RCC 7860 (cell line): ENCODE results near the gene NBEAL1.
"Not testable (repeated sequence)": the region's sequence is repeated elsewhere in the genome, so short reads cannot be mapped to it uniquely, and the experiment has no call there.

Experiments
- DNase-seq: peaks from one replicate; pipeline ENCODE4 v3.0.0-alpha.2; 2015; ENCODE audit warnings: low spot score
- FAIRE-seq: peaks from 2 replicates; lab custom pipeline; 2012; peaks lifted over from hg19 to GRCh38; lab: Jason Lieb, UNC

NBEAL1 gene

DNA sequence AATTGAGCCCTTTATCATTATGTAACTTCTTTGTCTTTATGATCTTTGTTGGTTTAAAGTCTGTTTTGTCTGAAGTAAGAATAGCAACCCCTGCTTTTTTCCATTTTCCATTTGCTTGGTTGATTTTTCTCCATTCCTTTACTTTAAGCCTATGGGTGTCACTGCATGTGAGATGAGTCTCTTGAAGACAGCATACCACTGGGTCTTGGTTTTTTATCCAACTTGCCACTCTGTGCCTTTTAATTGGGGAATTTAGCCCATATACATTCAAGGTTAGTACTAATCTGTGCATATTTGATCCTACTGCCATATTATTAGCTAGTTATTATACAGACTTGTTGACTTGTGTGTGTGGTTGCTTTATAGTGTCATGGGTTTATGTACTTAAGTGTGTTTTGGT lies 89.6 kb downstream of the NBEAL1 start:
- DNase-seq (no peak), FAIRE-seq (no peak)

DNA sequence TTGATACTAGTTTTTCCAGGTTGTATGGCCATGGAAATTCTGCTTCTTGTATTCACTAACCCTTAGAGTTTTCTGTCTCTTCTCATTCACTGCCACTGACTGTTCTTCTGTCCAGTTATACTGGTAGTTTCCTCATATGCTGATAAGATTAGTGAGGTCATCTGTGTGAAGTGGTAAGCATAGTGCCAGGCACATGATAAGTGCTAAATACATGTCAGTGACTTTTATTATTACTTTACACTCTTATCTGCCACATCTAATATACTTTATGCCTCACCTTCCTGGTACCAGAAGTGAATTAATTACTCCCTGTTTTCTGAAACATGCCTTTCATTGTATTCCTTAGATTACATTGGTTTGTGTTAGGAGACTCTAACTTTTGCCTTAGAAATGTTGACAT lies 91.3 kb downstream of the NBEAL1 start:
- FAIRE-seq, result no peak
- DNase-seq, result no peak

GRCh38 chr2:203110496-203110895 lies 95.8 kb downstream of the NBEAL1 start:
- not testable (repeated sequence) for FAIRE-seq, DNase-seq

DNA sequence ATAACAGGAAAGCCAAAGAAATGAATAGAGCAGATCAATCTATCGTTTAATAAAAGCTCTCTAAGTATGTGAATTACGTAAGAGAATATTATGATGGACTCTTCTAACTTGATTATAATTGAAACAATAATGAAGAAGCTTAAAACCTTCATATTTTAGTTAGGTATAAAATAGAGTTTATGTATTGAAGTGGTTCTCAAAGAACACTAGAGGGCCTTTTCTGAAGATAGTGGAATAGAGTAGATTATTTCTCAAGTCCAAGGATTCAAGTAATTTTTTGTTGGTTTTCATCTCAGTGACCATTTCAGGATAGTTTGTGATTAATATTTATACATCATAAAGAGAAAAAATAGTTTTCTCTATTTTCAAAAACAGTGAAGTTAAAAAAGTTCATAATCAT lies 97.7 kb downstream of the NBEAL1 start:
- DNase-seq (no peak), FAIRE-seq (no peak)

- FAIRE-seq, result not testable (repeated sequence)
Observed at GRCh38 chr2:203115201-203115700, 100.6 kb downstream of the NBEAL1 start.

GRCh38 chr2:203122317-203122986 lies 107.8 kb downstream of the NBEAL1 start:
- no peak for FAIRE-seq
- DNase-seq, result no peak

More at GRCh38 chr2:203115201-203115700, 100.6 kb downstream of the NBEAL1 start:
- not testable (repeated sequence) for DNase-seq

DNA sequence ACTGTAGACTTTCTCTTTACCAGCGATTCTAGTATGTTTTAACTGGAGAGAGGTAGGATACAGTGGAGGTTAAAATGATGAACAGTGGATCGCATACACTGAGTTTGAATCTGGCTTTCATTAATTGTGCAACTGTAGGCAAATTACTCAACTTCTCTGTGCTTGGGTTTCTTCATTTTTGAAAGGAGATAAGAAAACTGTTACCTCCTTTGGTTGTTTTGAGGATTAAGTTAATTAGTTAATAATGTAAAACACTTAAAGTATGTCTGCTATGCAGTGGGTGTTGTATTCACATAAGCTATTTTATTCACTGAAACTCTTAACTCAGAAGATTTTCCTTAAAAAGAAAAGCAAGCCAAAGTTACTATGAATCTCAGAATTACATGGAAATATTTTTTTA lies 112.3 kb downstream of the NBEAL1 start:
- DNase-seq (no peak), FAIRE-seq (no peak)

DNA sequence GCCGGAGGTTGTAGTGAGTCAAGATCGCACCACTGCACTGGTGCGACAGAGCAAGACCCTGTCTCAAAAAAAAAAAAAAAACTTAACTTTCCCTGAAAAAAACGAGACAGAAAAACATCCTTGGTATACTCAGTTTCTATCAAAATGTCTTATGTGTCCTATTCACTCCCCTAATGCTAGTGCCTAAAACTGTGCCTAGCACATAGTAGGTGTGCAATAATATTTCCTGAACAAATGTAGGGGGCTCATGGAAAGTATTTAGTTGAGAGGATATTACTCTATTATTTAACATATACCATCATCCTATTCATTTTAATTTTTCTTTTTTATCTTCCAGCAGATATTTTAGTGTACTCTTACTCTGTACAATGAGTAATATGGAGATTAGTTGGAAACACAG lies 120.4 kb downstream of the NBEAL1 start:
- no peak for FAIRE-seq

DNA sequence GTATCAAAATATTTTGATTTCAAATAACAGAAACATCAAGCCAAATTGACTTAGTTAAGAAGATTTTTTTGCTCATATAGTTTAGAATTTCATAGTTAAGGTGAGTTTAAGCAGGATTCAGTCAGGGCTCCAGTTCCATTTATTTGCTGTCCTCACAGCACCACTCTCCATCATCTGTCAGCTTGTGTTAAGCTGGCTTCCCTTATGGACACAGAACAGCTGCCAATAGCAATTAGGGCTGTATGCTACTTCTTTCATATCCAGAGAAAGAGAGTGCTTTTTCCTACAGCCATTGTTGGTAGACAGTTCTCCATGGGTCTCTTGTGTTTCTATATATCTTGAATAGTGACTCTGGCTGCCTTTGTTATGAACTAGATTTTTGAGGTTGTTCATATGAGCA lies 128.7 kb downstream of the NBEAL1 start:
- FAIRE-seq (no peak), DNase-seq (no peak)

More for the DNA sequence above, 120.4 kb downstream of the NBEAL1 start:
- no peak for DNase-seq

DNA sequence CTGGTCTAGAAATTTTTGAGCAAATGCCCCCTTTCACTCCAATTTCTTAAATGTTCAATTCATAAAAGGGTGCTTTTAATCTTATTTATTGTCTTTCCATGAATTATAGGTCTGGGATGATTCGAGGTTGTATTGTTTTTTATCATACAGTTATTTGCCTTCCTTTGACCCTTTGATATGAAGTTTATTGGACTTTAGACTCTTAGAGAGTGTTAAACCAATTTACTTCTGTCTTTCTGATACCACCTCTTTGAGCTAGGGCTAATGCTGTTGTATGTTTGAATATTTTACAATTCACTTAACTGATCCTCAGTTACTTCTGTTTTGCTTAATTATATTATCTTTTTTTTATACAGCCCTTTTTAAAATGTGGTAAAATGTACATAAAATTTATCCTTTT lies 134.5 kb downstream of the NBEAL1 start:
- FAIRE-seq, result no peak

GRCh38 chr2:203155406-203155805 lies 140.7 kb downstream of the NBEAL1 start:
- no peak for DNase-seq

More for the DNA sequence above, 134.5 kb downstream of the NBEAL1 start:
- DNase-seq, result no peak

GRCh38 chr2:203162722-203163121 lies 148.0 kb downstream of the NBEAL1 start:
- FAIRE-seq, DNase-seq: not testable (repeated sequence)

More at GRCh38 chr2:203155406-203155805, 140.7 kb downstream of the NBEAL1 start:
- FAIRE-seq, result no peak

DNA sequence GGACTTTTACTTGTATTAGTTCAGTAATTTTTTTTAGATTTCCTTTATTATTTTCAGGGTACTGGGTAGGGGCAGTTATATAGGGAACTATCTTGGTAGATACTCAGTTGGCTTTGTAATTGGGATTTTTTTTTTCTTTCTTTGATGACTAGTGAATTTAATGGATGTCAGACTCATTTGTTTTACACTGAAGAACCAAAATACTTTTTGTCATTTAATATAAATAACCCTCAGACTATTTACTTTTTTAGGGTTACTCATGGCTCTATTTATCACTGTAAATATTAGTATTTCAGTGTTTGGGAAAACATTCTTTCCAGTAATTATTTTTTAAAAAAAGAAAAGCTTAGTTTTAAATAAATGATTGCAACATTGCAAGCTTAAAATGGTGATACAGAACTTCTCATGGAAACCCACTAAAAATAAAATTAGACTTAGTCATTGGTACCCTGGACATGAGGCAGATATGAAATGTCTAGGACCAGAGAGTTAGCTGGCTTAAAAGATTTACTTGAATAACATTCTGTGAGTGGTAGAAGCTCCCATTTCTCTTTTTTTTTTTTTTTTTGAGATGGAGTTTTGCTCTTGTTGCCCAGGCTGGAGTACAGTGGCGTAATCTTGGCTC lies 149.7 kb downstream of the NBEAL1 start:
- FAIRE-seq (no peak), DNase-seq (no peak)

DNA sequence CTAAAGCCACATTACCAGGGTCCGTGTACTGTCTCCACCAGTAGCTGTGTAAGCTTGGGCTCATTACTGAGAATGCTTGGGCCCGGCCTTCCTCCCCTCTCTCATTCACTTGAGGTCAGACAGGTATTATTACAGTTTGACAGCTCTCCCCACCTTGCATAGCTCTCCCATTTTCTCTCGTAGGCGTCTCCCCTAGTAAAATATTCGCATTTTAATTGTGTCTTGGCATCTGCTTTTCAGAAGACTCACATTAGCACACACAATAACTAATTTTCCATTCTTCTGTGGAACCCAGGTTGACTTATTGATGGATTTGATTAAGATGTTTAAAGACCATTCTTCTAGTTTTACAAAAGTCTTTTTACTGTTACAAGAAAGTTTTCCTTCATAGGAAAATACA lies 153.1 kb downstream of the NBEAL1 start:
- no peak for FAIRE-seq
- no peak for DNase-seq

- no peak for DNase-seq
- no peak for FAIRE-seq
Observed at GRCh38 chr2:203170502-203170901, 155.8 kb downstream of the NBEAL1 start.

- DNase-seq (no peak), FAIRE-seq (no peak)
Observed at GRCh38 chr2:203175371-203175770, 160.7 kb downstream of the NBEAL1 start.

- FAIRE-seq, result no peak
- DNase-seq, result no peak
Observed at GRCh38 chr2:203177361-203177760, 162.7 kb downstream of the NBEAL1 start.

DNA sequence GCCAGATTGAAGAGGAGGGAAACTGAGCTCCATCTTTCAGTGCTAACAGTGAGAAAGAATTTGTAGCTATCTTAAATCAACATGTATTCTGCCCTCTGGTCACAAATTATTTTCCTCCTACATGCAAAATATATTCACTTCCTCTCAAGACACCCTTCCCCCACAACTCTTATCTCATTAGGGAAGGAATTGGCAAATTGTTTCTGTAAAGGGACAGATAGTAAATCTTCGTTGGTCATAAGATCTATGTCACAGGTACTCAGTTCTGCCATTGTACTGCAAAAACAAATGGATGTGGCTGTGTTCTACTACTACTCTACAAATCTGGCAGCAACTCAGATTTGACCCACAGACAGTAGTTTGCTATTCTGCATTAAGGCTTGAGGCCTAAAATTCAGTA lies 171.2 kb downstream of the NBEAL1 start:
- no peak for DNase-seq
- FAIRE-seq, result no peak

- not testable (repeated sequence) for DNase-seq, FAIRE-seq
Observed at GRCh38 chr2:203190547-203190946, 175.9 kb downstream of the NBEAL1 start.

DNA sequence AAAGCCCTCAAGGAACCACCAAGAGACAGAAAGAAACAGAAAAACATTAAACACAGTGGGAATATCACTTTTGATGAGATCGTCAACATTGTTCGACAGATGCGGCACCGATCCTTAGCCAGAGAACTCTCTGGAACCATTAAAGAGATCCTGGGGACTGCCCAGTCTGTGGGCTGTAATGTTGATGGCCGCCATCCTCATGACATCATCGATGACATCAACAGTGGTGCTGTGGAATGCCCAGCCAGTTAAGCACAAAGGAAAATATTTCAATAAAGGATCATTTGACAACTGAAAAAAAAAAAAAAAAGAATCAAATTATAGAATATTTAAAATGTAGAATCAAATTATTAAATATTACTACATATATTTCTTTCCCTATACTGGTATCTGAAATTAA lies 176.4 kb downstream of the NBEAL1 start:
- not testable (repeated sequence) for FAIRE-seq, DNase-seq

GRCh38 chr2:203191961-203192360 lies 177.3 kb downstream of the NBEAL1 start:
- FAIRE-seq, result no peak
- no peak for DNase-seq

DNA sequence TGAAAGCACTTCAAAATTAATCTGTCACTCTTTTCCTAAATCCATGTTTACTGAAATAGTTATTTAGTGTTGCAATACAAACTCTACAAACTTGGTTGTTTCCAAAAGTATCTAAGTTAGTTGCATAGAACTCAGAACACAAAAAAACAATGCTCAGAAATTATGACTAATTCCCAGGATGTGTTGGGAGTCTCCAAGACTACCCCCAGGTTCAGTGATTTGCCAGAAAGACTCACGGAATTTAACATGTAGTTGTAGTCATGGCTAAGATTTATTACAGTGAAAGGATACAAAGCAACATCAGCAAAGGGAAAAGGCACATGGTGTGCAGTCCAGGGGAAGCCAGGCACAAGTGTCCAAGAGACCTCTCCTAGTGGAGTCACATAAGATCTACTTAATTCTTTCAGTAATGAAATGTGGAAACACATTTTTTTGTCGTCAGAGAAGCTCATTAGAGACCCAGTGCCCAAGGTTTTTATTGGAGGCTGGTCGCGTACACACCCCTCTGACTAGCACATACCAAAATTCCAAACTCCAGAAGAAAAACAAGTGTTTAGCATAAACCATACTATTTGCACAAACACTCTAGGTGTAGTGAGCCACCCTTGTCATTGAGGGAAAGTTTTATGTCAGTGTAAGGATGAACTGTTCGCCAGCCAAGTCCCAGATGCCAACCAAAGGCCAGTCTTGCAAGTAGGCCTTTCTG lies 180.8 kb downstream of the NBEAL1 start:
- FAIRE-seq (no peak), DNase-seq (no peak)
